ENCODE results near the gene MRPL42. TPM values are rescaled to one million over a fixed set of nuclear protein-coding genes. Genes with fewer than 3 reads are reported as not detected.

The MRPL42 gene
- total RNA-seq, 1 experiment from 2014 or later, result 108 TPM

DNA sequence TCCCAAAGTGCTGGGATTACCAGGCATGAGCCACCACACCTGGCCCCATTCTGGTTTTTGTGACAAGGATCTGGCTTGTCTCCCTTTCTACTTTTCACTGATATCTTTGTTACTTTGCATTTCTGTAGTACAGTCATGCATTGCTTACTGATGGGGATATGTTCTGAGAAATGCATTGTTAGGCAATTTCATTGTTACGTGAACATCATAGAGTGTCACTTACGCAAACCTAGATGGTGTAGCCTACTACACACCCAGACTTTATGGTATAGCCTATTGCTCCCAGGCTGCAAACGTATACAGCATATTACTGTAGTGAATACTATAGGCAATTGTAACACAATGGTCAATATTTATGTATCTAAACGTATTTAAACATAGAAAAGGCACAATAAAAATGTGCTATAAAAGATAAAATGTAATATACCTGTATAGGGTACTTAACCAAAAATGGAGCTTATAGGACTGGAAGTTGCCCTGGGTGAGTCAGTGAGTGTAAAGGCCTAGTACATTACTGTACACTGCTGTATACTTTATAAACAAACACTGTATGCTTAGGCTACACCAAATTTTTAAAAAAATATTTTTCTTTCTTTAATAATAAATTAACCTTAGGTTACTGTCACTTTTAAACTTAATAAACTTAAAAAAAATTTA is 16.0 kb downstream of the MRPL42 start:
- TF ChIP-seq, protein P1, sequence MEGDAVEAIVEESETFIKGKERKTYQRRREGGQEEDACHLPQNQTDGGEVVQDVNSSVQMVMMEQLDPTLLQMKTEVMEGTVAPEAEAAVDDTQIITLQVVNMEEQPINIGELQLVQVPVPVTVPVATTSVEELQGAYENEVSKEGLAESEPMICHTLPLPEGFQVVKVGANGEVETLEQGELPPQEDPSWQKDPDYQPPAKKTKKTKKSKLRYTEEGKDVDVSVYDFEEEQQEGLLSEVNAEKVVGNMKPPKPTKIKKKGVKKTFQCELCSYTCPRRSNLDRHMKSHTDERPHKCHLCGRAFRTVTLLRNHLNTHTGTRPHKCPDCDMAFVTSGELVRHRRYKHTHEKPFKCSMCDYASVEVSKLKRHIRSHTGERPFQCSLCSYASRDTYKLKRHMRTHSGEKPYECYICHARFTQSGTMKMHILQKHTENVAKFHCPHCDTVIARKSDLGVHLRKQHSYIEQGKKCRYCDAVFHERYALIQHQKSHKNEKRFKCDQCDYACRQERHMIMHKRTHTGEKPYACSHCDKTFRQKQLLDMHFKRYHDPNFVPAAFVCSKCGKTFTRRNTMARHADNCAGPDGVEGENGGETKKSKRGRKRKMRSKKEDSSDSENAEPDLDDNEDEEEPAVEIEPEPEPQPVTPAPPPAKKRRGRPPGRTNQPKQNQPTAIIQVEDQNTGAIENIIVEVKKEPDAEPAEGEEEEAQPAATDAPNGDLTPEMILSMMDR (conservative IDR thresholded peaks at IDR 0.05), result no peak
- H3K23ac ChIP-seq (ENCODE audit: insufficient read length, low read depth, low read length), result no peak overlapping the region
- no peak overlapping the region for H4K5ac ChIP-seq (ENCODE audit: insufficient read length, low read depth, low read length)
- H3K79me2 ChIP-seq (ENCODE audit: insufficient read depth, low read length), result no peaks in the 10 kb centered on the region
- no peak overlapping the region for H3K18ac ChIP-seq (ENCODE audit: insufficient read length, low read depth, low read length)
- no peak for DNase-seq
- H3K23me2 ChIP-seq (ENCODE audit: insufficient read length, low read depth, low read length, poor library complexity, severe bottlenecking), result no peaks in the 10 kb centered on the region
- no peak overlapping the region for H3K4me2 ChIP-seq (ENCODE audit: insufficient read depth, insufficient read length, low read length)
- H2BK5ac ChIP-seq (ENCODE audit: insufficient read length, low read length), result no peak overlapping the region
- H3K27me3 ChIP-seq (ENCODE audit: insufficient read depth, low read length), result no peaks in the 10 kb centered on the region
- H3T11ph ChIP-seq (ENCODE audit: low read length), result no peak overlapping the region
- Mint-ChIP-seq H3K27ac (no peak overlapping the region), H3K36me3 (ENCODE audit: insufficient read depth in 1 of 3, low read depth in 3 of 3) (peaks cover 26 to 51% (median 49%) of the 10 kb centered on the region in 3 experiments; a peak in 6 of 7 replicates), H3K27me3 (ENCODE audit: low read depth) (no peaks in the 10 kb centered on the region), H3K4me1 (no peaks in the 10 kb centered on the region), H3K4me3 (no peak overlapping the region), H3K9me3 (no peaks in the 10 kb centered on the region)
- no peak overlapping the region for H3K4ac ChIP-seq (ENCODE audit: low read depth, low read length)
- H3K9me3 ChIP-seq (ENCODE audit: control insufficient read depth, low read depth, low read length), result no peaks in the 10 kb centered on the region
- no peak overlapping the region for H2AK5ac ChIP-seq (ENCODE audit: insufficient read length, low read length)
- no peak overlapping the region for H3K9ac ChIP-seq (ENCODE audit: extremely low read depth, insufficient read length, low read length)
- H3K56ac ChIP-seq (ENCODE audit: insufficient read length, low read depth, low read length), result no peak overlapping the region
- H2BK20ac ChIP-seq (ENCODE audit: low read depth, low read length, poor library complexity, severe bottlenecking), result no peak overlapping the region
- no peak overlapping the region for H2BK12ac ChIP-seq (ENCODE audit: insufficient read length, low read depth, low read length)
- no peak overlapping the region for H2AFZ ChIP-seq (ENCODE audit: low read length)
- no peak overlapping the region for H2BK120ac ChIP-seq (ENCODE audit: low read depth, low read length, poor library complexity, severe bottlenecking)
- no peak overlapping the region for H4K91ac ChIP-seq (ENCODE audit: insufficient read length, low read depth, low read length)
- no peak overlapping the region for H3K14ac ChIP-seq (ENCODE audit: insufficient read depth, low read length)
- no CpG with 5 or more reads among the region's 4 CpGs for WGBS (ENCODE audit: extremely low coverage, insufficient read length, low lambda C conversion rate)
- no peak overlapping the region for H4K8ac ChIP-seq (replicated peaks; ENCODE audit: insufficient read length, low read depth, low read length)
- no peaks in the 10 kb centered on the region for H4K20me1 ChIP-seq (ENCODE audit: control insufficient read depth, insufficient read depth, insufficient read length)
- no peak overlapping the region for H2BK15ac ChIP-seq (ENCODE audit: low read depth, low read length)
- H3K79me1 ChIP-seq (ENCODE audit: insufficient read depth, low read depth, low read length, poor library complexity, severe bottlenecking), result no peaks in the 10 kb centered on the region
- H3K4me1 ChIP-seq (ENCODE audit: insufficient read depth, low read length), result no peaks in the 10 kb centered on the region
- no peak overlapping the region for H3K27ac ChIP-seq (ENCODE audit: insufficient read length, low read depth, low read length)

Data from H9 (cell line).